ENCODE data around the gene BTBD16. TPM values are rescaled to one million over a fixed set of nuclear protein-coding genes. Genes with fewer than 3 reads are reported as not detected.

Gene BTBD16
- total and polyA plus RNA-seq, 9 donors = 0.42 to 1.8 TPM; not detected in 7

GRCh38 chr10:122243550-122243949 is 27.5 kb upstream of the BTBD16 start:
- Histone ChIP-seq H3K36me3 (no peaks in the 10 kb centered on the region), H3K9me3 (no peaks in the 10 kb centered on the region), H3K4me1 (ENCODE audit: insufficient read depth) (no peaks in the 10 kb centered on the region), H3K4me3 (no peak overlapping the region), H3K27ac (no peak overlapping the region), H3K27me3 (no peaks in the 10 kb centered on the region)
- WGBS, 3 donors = 62 to 94% (median 93%) methylated on average over 2 of the region's 2 CpGs
- no peak for DNase-seq
- intact Hi-C loops (cut with DNase I) = no loop called here
- TF ChIP-seq, protein P1, sequence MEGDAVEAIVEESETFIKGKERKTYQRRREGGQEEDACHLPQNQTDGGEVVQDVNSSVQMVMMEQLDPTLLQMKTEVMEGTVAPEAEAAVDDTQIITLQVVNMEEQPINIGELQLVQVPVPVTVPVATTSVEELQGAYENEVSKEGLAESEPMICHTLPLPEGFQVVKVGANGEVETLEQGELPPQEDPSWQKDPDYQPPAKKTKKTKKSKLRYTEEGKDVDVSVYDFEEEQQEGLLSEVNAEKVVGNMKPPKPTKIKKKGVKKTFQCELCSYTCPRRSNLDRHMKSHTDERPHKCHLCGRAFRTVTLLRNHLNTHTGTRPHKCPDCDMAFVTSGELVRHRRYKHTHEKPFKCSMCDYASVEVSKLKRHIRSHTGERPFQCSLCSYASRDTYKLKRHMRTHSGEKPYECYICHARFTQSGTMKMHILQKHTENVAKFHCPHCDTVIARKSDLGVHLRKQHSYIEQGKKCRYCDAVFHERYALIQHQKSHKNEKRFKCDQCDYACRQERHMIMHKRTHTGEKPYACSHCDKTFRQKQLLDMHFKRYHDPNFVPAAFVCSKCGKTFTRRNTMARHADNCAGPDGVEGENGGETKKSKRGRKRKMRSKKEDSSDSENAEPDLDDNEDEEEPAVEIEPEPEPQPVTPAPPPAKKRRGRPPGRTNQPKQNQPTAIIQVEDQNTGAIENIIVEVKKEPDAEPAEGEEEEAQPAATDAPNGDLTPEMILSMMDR (IDR thresholded peaks at IDR 0.05) = no peak

DNA sequence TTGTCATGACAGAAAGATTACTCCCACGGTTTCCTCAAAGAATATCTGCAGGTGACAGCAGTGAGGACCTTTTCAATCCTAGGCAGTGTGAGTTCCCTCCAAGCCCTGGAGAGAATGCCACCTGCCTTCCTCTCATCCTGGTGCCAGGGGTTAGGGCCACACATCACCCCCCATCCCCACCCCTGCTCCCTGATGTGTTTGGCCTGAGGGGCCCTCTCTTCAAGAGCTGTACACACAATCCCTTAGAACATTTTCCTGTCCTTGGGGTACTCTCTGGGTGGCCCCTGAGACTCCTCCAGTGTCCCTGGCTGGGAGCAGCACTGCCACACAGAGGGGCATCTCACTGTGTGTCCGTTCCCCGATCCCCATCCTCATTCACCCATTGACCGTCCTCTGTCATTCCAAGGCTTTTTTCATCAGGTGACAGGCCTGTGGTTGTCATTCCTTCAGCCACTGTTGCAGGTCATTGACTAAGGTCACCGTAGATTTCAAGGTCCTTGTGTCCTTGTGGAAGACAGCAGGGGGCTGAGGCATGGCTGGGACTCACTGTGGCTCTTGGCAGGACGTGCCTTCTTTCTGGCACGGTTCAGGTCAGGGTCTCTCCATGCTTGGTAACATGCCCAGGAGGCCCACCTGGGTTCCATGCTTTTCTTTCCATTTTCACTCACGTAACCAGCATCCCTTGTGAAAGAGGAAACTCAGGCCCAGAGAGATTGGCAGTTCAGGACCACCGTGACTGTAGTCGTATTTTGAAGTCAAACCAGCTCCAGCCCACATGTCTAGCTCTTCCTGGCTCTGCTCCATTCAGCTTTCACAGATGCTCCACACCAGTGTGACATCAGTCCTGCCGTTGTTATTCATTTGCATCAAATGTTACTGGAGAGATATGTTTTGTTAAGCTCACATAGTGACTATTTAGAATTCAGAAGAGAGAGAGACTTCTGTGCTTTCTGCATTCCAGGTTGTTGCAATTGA is 26.8 kb upstream of the BTBD16 start:
- DNase-seq = no peak
- H3K9me3 ChIP-seq = no peaks in the 10 kb centered on the region
- no peaks in the 10 kb centered on the region for H3K27me3 ChIP-seq
- 73 to 84% (median 75%) methylated on average over 11 of the region's 11 CpGs for WGBS, 3 donors
- intact Hi-C loops (cut with DNase I) = no loop called here
- H3K36me3 ChIP-seq = no peaks in the 10 kb centered on the region
- TF ChIP-seq, protein P1 (IDR thresholded peaks at IDR 0.05) = no peak
- TF ChIP-seq EP300 (IDR thresholded peaks at IDR 0.05) = no peak
- TF ChIP-seq POLR2A (IDR thresholded peaks at IDR 0.05) = no peak
- H3K27ac ChIP-seq = no peak overlapping the region
- no peaks in the 10 kb centered on the region for H3K4me1 ChIP-seq (ENCODE audit: insufficient read depth)
- H3K4me3 ChIP-seq = no peak overlapping the region

GRCh38 chr10:122245136-122245535 is 26.0 kb upstream of the BTBD16 start:
- Histone ChIP-seq H3K27ac (no peak overlapping the region), H3K4me1 (ENCODE audit: insufficient read depth) (no peaks in the 10 kb centered on the region), H3K27me3 (no peaks in the 10 kb centered on the region), H3K4me3 (no peak overlapping the region), H3K36me3 (no peaks in the 10 kb centered on the region), H3K9me3 (no peaks in the 10 kb centered on the region)
- TF ChIP-seq EP300 (IDR thresholded peaks at IDR 0.05) (no peak), POLR2A (IDR thresholded peaks at IDR 0.05) (no peak)
- TF ChIP-seq, protein P1 (IDR thresholded peaks at IDR 0.05) = no peak
- WGBS, 3 donors = 82 to 88% (median 82%) methylated on average over 4 of the region's 4 CpGs
- DNase-seq = no peak
- intact Hi-C loops (cut with DNase I) = no loop called here

DNA sequence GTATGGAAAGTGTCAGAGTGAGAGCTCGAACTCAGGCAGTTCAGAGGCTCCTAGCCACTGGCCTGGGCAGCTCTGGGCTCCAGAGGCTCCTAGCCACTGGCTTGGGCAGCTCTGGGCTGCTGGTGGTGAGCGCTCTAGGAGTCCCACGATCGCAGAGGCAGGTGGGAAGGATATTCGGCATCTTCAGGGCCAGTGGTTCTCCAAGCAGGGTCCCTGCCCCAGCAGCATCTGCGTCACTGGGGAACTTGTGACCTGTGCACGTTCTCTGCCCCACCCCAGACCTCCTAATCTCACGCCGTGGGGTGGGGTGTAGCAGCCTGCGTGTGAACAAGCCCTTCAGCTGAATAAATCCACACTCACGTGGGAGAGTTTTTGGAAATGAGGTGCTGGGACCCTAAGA is 25.2 kb upstream of the BTBD16 start:
- no peak overlapping the region for H3K4me3 ChIP-seq
- H3K9me3 ChIP-seq = no peaks in the 10 kb centered on the region
- TF ChIP-seq, protein P1 (IDR thresholded peaks at IDR 0.05) = no peak
- no peak for TF ChIP-seq POLR2A (IDR thresholded peaks at IDR 0.05)
- no peak for TF ChIP-seq EP300 (IDR thresholded peaks at IDR 0.05)
- no peaks in the 10 kb centered on the region for H3K4me1 ChIP-seq (ENCODE audit: insufficient read depth)
- intact Hi-C loops (cut with DNase I) = no loop called here
- DNase-seq = no peak
- no peaks in the 10 kb centered on the region for H3K27me3 ChIP-seq
- no peak overlapping the region for H3K27ac ChIP-seq
- no peaks in the 10 kb centered on the region for H3K36me3 ChIP-seq
- WGBS, 3 donors = 90 to 93% (median 91%) methylated on average over 11 of the region's 11 CpGs

Measured in ovary (tissue), 9 donors.